ENCODE data around the gene PLIN3. TPM values are rescaled to one million over a fixed set of nuclear protein-coding genes. Genes with fewer than 3 reads are reported as not detected.

Gene PLIN3
- total and polyA plus RNA-seq, 9 of the 15 experiments (the other 6 are each of a cell fraction or from before 2014, with no cell fraction given) = 7.5 to 75.6 (median 43.1) TPM

- TF ChIP-seq HBP1 (CRISPR knock-in tag; IDR thresholded peaks at IDR 0.05) (no peak), CBX5 (IDR thresholded peaks at IDR 0.05; ENCODE audit: borderline replicate concordance, low read depth) (no peak), BRD4 (IDR thresholded peaks at IDR 0.05) (no peak), ELF1 (tag; IDR thresholded peaks at IDR 0.05) (peak; percentile 42; the same call in 1 of the 2 replicates), ZNF766 (CRISPR knock-in tag; conservative IDR thresholded peaks at IDR 0.05) (0 out of 2 replicates have a peak, but pooled peaks have one; percentile 59), FOXP1 (CRISPR knock-in tag; IDR thresholded peaks at IDR 0.05) (no peak; the same call in 1 of the 2 replicates), SRSF1 (IDR thresholded peaks at IDR 0.05; ENCODE audit: low read depth, low read length) (no peak), E2F4 (CRISPR knock-in tag; IDR thresholded peaks at IDR 0.05; ENCODE audit: low read depth) (no peak)
These were observed 43.3 kb upstream of the PLIN3 start (continued) for GRCh38 chr19:4910594-4911281.

Measured in K562 (cell line).